HepG2 (cell line): Measurements from ENCODE around the gene NUFIP2.

ENCODE experiments used
- ARHGAP35 ChIP-seq: sonication (generic); formaldehyde crosslinking; IDR thresholded peaks from 2 replicates; pipeline ENCODE4 v1.9.0; 2022; ENCODE audit warnings: mild to moderate bottlenecking, inconsistent platforms, moderate library complexity, missing genetic modification reagents, borderline replicate concordance
- GABPB1 ChIP-seq: IDR thresholded peaks from 2 replicates; pipeline ENCODE4 v1.6.1; 2016; ENCODE audit warnings: mild to moderate bottlenecking, missing genetic modification reagents, moderate library complexity, missing compliant biosample characterization
- JUND ChIP-seq: sonication (generic); formaldehyde crosslinking; IDR thresholded peaks from 2 replicates; pipeline ENCODE4 v1.8.0; 2022; ENCODE audit warnings: mild to moderate bottlenecking, missing genetic modification reagents
- MAFK ChIP-seq, 2 experiments: IDR thresholded peaks in 1 of 2; conservative IDR thresholded peaks in 1 of 2; 2 replicates each; pipeline ENCODE4 v1.6.1; 2011; ENCODE audit warnings: improper control_type of control experiment in 2 of 2, low read length in 2 of 2
- RAD21 ChIP-seq: fragments of 450-650 bp; formaldehyde crosslinking; IDR thresholded peaks from 2 replicates; pipeline ENCODE4 v1.5.0; 2020; ENCODE audit warnings: mild to moderate bottlenecking
- SP2 ChIP-seq: sonication (generic); formaldehyde crosslinking; IDR thresholded peaks from 2 replicates; pipeline ENCODE4 v1.5.1; 2020; ENCODE audit warnings: mild to moderate bottlenecking, missing genetic modification reagents
- TF ChIP-seq, protein P1 (sequence below): sonication (generic); formaldehyde crosslinking; IDR thresholded peaks from 2 replicates; pipeline ENCODE4 v1.5.0; 2020; ENCODE audit warnings: mild to moderate bottlenecking, missing genetic modification reagents, moderate library complexity
- TF ChIP-seq, protein P2 (sequence below): sonication (generic); formaldehyde crosslinking; IDR thresholded peaks from 2 replicates; pipeline ENCODE4 v1.4.0; 2020; ENCODE audit warnings: missing genetic modification reagents
- TF ChIP-seq, protein P3 (sequence below), 2 experiments: IDR thresholded peaks; 2 replicates each; pipeline ENCODE4 v1.6.1; 2011 to 2012; ENCODE audit warnings: low read length in 2 of 2, borderline replicate concordance in 1 of 2, low read depth in 1 of 2, mild to moderate bottlenecking in 1 of 2, moderate library complexity in 1 of 2
- TF ChIP-seq, protein P4 (sequence below): sonication (generic); formaldehyde crosslinking; IDR thresholded peaks from 2 replicates; pipeline ENCODE4 v1.5.1; 2020; ENCODE audit warnings: missing genetic modification reagents, mild to moderate bottlenecking, borderline replicate concordance

DNA sequence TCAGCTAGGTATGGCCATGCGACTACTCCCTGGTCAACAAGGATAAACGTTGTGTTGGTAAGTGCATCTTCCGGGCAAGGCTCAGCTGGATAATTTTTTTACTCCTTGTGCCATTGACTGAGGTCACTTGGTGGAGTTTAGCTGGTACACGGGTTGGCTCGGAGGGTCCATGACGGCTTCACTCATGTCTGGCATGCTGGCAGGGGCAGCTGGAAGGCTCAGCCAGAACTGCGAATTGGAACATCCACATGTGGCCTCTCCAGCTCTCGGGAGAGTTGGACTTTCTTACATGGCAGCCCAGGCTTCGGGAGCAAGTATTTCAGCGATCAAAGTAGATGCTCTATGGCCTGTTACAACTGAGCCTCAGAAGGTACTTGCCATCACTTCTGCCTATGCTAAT lies 78.8 kb downstream of the NUFIP2 start:
- no peak for TF ChIP-seq SP2 (CRISPR knock-in tag)
- TF ChIP-seq, protein P1, sequence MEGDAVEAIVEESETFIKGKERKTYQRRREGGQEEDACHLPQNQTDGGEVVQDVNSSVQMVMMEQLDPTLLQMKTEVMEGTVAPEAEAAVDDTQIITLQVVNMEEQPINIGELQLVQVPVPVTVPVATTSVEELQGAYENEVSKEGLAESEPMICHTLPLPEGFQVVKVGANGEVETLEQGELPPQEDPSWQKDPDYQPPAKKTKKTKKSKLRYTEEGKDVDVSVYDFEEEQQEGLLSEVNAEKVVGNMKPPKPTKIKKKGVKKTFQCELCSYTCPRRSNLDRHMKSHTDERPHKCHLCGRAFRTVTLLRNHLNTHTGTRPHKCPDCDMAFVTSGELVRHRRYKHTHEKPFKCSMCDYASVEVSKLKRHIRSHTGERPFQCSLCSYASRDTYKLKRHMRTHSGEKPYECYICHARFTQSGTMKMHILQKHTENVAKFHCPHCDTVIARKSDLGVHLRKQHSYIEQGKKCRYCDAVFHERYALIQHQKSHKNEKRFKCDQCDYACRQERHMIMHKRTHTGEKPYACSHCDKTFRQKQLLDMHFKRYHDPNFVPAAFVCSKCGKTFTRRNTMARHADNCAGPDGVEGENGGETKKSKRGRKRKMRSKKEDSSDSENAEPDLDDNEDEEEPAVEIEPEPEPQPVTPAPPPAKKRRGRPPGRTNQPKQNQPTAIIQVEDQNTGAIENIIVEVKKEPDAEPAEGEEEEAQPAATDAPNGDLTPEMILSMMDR (CRISPR knock-in tag) = no peak
- TF ChIP-seq, protein P2, sequence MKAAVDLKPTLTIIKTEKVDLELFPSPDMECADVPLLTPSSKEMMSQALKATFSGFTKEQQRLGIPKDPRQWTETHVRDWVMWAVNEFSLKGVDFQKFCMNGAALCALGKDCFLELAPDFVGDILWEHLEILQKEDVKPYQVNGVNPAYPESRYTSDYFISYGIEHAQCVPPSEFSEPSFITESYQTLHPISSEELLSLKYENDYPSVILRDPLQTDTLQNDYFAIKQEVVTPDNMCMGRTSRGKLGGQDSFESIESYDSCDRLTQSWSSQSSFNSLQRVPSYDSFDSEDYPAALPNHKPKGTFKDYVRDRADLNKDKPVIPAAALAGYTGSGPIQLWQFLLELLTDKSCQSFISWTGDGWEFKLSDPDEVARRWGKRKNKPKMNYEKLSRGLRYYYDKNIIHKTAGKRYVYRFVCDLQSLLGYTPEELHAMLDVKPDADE (CRISPR knock-in tag) = no peak
- TF ChIP-seq JUND (CRISPR knock-in tag) = no peak
- TF ChIP-seq, protein P3, sequence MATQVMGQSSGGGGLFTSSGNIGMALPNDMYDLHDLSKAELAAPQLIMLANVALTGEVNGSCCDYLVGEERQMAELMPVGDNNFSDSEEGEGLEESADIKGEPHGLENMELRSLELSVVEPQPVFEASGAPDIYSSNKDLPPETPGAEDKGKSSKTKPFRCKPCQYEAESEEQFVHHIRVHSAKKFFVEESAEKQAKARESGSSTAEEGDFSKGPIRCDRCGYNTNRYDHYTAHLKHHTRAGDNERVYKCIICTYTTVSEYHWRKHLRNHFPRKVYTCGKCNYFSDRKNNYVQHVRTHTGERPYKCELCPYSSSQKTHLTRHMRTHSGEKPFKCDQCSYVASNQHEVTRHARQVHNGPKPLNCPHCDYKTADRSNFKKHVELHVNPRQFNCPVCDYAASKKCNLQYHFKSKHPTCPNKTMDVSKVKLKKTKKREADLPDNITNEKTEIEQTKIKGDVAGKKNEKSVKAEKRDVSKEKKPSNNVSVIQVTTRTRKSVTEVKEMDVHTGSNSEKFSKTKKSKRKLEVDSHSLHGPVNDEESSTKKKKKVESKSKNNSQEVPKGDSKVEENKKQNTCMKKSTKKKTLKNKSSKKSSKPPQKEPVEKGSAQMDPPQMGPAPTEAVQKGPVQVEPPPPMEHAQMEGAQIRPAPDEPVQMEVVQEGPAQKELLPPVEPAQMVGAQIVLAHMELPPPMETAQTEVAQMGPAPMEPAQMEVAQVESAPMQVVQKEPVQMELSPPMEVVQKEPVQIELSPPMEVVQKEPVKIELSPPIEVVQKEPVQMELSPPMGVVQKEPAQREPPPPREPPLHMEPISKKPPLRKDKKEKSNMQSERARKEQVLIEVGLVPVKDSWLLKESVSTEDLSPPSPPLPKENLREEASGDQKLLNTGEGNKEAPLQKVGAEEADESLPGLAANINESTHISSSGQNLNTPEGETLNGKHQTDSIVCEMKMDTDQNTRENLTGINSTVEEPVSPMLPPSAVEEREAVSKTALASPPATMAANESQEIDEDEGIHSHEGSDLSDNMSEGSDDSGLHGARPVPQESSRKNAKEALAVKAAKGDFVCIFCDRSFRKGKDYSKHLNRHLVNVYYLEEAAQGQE (IDR thresholded peaks at IDR 0.05; ENCODE audit: borderline replicate concordance in 1 of 2, low read depth in 1 of 2, low read length in 2 of 2) = no peak
- no peak for TF ChIP-seq ARHGAP35 (CRISPR knock-in tag)
- no peak for TF ChIP-seq GABPB1
- no peak for TF ChIP-seq RAD21
- TF ChIP-seq, protein P4, sequence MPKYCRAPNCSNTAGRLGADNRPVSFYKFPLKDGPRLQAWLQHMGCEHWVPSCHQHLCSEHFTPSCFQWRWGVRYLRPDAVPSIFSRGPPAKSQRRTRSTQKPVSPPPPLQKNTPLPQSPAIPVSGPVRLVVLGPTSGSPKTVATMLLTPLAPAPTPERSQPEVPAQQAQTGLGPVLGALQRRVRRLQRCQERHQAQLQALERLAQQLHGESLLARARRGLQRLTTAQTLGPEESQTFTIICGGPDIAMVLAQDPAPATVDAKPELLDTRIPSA (CRISPR knock-in tag) = no peak
- no peak for TF ChIP-seq MAFK (conservative IDR thresholded peaks at IDR 0.05 in 1 of 2, IDR thresholded peaks at IDR 0.05 in 1 of 2; ENCODE audit: low read length in 2 of 2)
